Bronchial epithelial cell (primary cell): Measurements from ENCODE around the gene C4orf50. TPM values are rescaled to one million over a fixed set of nuclear protein-coding genes. Genes with fewer than 3 reads are reported as not detected.

ENCODE experiments used
- DNase-seq: peaks from one replicate; pipeline ENCODE4 v3.0.0-alpha.2; 2010; ENCODE audit warnings: low read depth
- FAIRE-seq: peaks from 2 replicates; lab custom pipeline; 2011; peaks lifted over from hg19 to GRCh38; lab: Jason Lieb, UNC
- H3K27me3 ChIP-seq: 2 replicates; pipeline ENCODE4 v1.5.1; 2011; ENCODE audit warnings: low read length; ENCODE audit not compliant: control insufficient read depth, insufficient read depth
- H3K36me3 ChIP-seq: 2 replicates; pipeline ENCODE4 v1.5.1; 2011; ENCODE audit warnings: low read length; ENCODE audit not compliant: control insufficient read depth, insufficient read depth
- H3K4me3 ChIP-seq: 2 replicates; pipeline ENCODE4 v1.5.1; 2011; ENCODE audit warnings: mild to moderate bottlenecking, low read depth, low read length, control low read depth
- CTCF ChIP-seq: IDR thresholded peaks from 2 replicates; pipeline ENCODE4 v1.5.1; 2011; ENCODE audit warnings: mild to moderate bottlenecking, moderate library complexity, low read length, control low read depth, inconsistent platforms; ENCODE audit not compliant: insufficient read depth, severe bottlenecking
- total RNA-seq: library from RNA; depleted of rRNA; stranded (reverse); fragments of >200 nt; gene quantifications from 2 replicates; pipeline ENCODE4 v1.2.1, GENCODE V29; 2014

C4orf50 gene
- total RNA-seq, 1 donor from 2014 or later = not detected

- no peak for DNase-seq
Observed at GRCh38 chr4:5973486-5974220, 44.6 kb downstream of the C4orf50 start.

GRCh38 chr4:5973033-5973432 lies 45.2 kb downstream of the C4orf50 start:
- H3K27me3 ChIP-seq = no peaks in the 10 kb centered on the region
- no peak overlapping the region for H3K4me3 ChIP-seq
- no peak for FAIRE-seq
- no peak for DNase-seq
- no peaks in the 10 kb centered on the region for H3K36me3 ChIP-seq
- no peak for TF ChIP-seq CTCF

More at GRCh38 chr4:5973486-5974220, 44.6 kb downstream of the C4orf50 start:
- no peak for TF ChIP-seq CTCF
- FAIRE-seq = no peak
- Histone ChIP-seq H3K36me3 (no peaks in the 10 kb centered on the region), H3K4me3 (no peak overlapping the region), H3K27me3 (no peaks in the 10 kb centered on the region)

DNA sequence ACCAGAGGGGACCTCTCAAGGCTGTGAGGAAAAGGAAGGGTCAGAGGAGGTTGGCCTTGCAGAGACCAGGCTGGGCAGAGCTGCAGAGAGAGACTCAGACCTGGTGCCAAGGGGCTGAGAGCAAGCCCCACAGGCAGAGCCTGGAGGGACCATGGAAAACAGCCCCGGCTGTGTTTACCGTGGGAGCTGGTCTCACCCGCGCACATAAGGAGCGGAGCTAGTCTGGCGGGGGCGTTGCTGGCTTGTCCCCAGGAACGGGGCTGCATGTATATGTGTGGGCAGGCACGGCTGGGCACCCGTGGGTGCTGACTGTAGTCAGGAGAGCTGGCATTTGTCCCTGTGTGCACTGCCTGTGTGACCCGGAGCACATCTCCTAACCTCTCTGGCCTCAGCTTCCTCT lies 45.7 kb downstream of the C4orf50 start:
- DNase-seq (no peak), FAIRE-seq (no peak)
- TF ChIP-seq CTCF = no peak
- H3K36me3 ChIP-seq = no peaks in the 10 kb centered on the region
- no peaks in the 10 kb centered on the region for H3K27me3 ChIP-seq
- H3K4me3 ChIP-seq = no peak overlapping the region

- no peak overlapping the region for H3K4me3 ChIP-seq
- no peaks in the 10 kb centered on the region for H3K36me3 ChIP-seq
- no peaks in the 10 kb centered on the region for H3K27me3 ChIP-seq
- no peak for DNase-seq
- no peak for TF ChIP-seq CTCF
- FAIRE-seq = no peak
Observed at GRCh38 chr4:5971078-5971450, 47.2 kb downstream of the C4orf50 start.

GRCh38 chr4:5970381-5971077 lies 47.7 kb downstream of the C4orf50 start:
- FAIRE-seq (no peak), DNase-seq (no peak)
- Histone ChIP-seq H3K36me3 (no peaks in the 10 kb centered on the region), H3K4me3 (no peak overlapping the region), H3K27me3 (no peaks in the 10 kb centered on the region)
- no peak for TF ChIP-seq CTCF
